Measurements from ENCODE around the gene FXYD2. TPM values are rescaled to one million over a fixed set of nuclear protein-coding genes. Genes with fewer than 3 reads are reported as not detected.

The FXYD2 gene
- total and polyA plus RNA-seq, 2 donors (not counting 1 experiment from before 2014, with no cell fraction given) = 0.18 to 0.33 TPM

GRCh38 chr11:117790279-117790678 lies 34.3 kb downstream of the FXYD2 start:
- H3K27me3 ChIP-seq (ENCODE audit: control insufficient read depth, insufficient read depth, low read length) = no peaks in the 10 kb centered on the region
- no peaks in the 10 kb centered on the region for H3K4me1 ChIP-seq (ENCODE audit: control insufficient read depth, extremely low read depth, insufficient read depth, low read length)
- DNase-seq (ENCODE audit: low read depth in 2 of 2) = no peak
- H4K20me1 ChIP-seq (ENCODE audit: control insufficient read depth, extremely low read depth, insufficient read depth, low read length) = no peaks in the 10 kb centered on the region
- H2AFZ ChIP-seq (ENCODE audit: low read length) = no peak overlapping the region
- H3K79me2 ChIP-seq (ENCODE audit: control insufficient read depth, insufficient read depth, low read length) = no peaks in the 10 kb centered on the region
- no peak overlapping the region for H3K4me3 ChIP-seq (replicated peaks in 1 of 4; ENCODE audit: control extremely low read depth in 1 of 4, insufficient read depth in 1 of 4, low read depth in 3 of 4, low read length in 4 of 4)
- no peaks in the 10 kb centered on the region for H3K36me3 ChIP-seq (ENCODE audit: control insufficient read depth, insufficient read depth, low read length)
- no peak overlapping the region for H3K9ac ChIP-seq (ENCODE audit: insufficient read depth, low read length)
- no peaks in the 10 kb centered on the region for H3K9me3 ChIP-seq (ENCODE audit: control insufficient read depth, insufficient read depth, low read depth, low read length)
- no peak overlapping the region for H3K4me2 ChIP-seq (ENCODE audit: extremely low read depth, insufficient read depth, low read length)
- no peak for TF ChIP-seq EZH2 (IDR thresholded peaks at IDR 0.05; ENCODE audit: low read length, missing control alignments)
- TF ChIP-seq CTCF (conservative IDR thresholded peaks at IDR 0.05 in 1 of 2, IDR thresholded peaks at IDR 0.05 in 1 of 2; ENCODE audit: low read depth in 1 of 2, low read length in 2 of 2) = no peak
- no peak overlapping the region for H3K27ac ChIP-seq (ENCODE audit: insufficient read depth, low read length)

DNA sequence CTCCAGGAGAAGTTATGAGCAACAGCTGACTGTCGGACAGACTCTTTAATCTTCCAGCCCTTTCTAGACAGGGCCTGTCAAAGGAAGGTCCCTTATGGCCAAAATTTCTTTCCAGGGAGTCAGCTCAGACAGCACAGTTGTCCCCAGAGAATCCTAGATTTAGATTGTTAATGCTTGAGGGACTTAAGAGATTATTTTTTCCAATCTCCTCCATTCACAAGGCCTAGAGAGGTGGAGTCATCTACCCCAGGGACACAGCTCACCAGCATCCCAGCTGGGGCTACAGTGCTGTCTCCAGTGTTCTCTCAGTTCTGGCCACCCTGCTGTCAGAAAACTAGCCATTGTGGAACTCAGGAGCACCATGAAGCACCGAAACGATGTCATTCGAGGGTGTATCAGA lies 35.3 kb downstream of the FXYD2 start:
- H3K79me2 ChIP-seq (ENCODE audit: control insufficient read depth, insufficient read depth, low read length) = no peaks in the 10 kb centered on the region
- no peak overlapping the region for H2AFZ ChIP-seq (ENCODE audit: low read length)
- TF ChIP-seq EZH2 (IDR thresholded peaks at IDR 0.05; ENCODE audit: low read length, missing control alignments) (no peak), CTCF (conservative IDR thresholded peaks at IDR 0.05 in 1 of 2, IDR thresholded peaks at IDR 0.05 in 1 of 2; ENCODE audit: low read depth in 1 of 2, low read length in 2 of 2) (no peak)
- no peak overlapping the region for H3K9ac ChIP-seq (ENCODE audit: insufficient read depth, low read length)
- H3K36me3 ChIP-seq (ENCODE audit: control insufficient read depth, insufficient read depth, low read length) = no peaks in the 10 kb centered on the region
- no peaks in the 10 kb centered on the region for H3K9me3 ChIP-seq (ENCODE audit: control insufficient read depth, insufficient read depth, low read depth, low read length)
- DNase-seq (ENCODE audit: low read depth in 2 of 2) = no peak
- no peaks in the 10 kb centered on the region for H3K27me3 ChIP-seq (ENCODE audit: control insufficient read depth, insufficient read depth, low read length)
- no peak overlapping the region for H3K4me2 ChIP-seq (ENCODE audit: extremely low read depth, insufficient read depth, low read length)
- H3K27ac ChIP-seq (ENCODE audit: insufficient read depth, low read length) = no peak overlapping the region
- no peak overlapping the region for H3K4me3 ChIP-seq (replicated peaks in 1 of 4; ENCODE audit: control extremely low read depth in 1 of 4, insufficient read depth in 1 of 4, low read depth in 3 of 4, low read length in 4 of 4)
- no peaks in the 10 kb centered on the region for H3K4me1 ChIP-seq (ENCODE audit: control insufficient read depth, extremely low read depth, insufficient read depth, low read length)
- H4K20me1 ChIP-seq (ENCODE audit: control insufficient read depth, extremely low read depth, insufficient read depth, low read length) = no peaks in the 10 kb centered on the region

- Histone ChIP-seq H3K27ac (ENCODE audit: insufficient read depth, low read length) (no peak overlapping the region), H3K27me3 (ENCODE audit: control insufficient read depth, insufficient read depth, low read length) (no peaks in the 10 kb centered on the region), H2AFZ (ENCODE audit: low read length) (no peak overlapping the region), H3K9ac (ENCODE audit: insufficient read depth, low read length) (no peak overlapping the region), H3K4me1 (ENCODE audit: control insufficient read depth, extremely low read depth, insufficient read depth, low read length) (no peaks in the 10 kb centered on the region), H3K36me3 (ENCODE audit: control insufficient read depth, insufficient read depth, low read length) (no peaks in the 10 kb centered on the region), H3K4me2 (ENCODE audit: extremely low read depth, insufficient read depth, low read length) (no peak overlapping the region), H4K20me1 (ENCODE audit: control insufficient read depth, extremely low read depth, insufficient read depth, low read length) (no peaks in the 10 kb centered on the region), H3K79me2 (ENCODE audit: control insufficient read depth, insufficient read depth, low read length) (no peaks in the 10 kb centered on the region), H3K4me3 (replicated peaks in 1 of 4; ENCODE audit: control extremely low read depth in 1 of 4, insufficient read depth in 1 of 4, low read depth in 3 of 4, low read length in 4 of 4) (no peak overlapping the region), H3K9me3 (ENCODE audit: control insufficient read depth, insufficient read depth, low read depth, low read length) (no peaks in the 10 kb centered on the region)
- TF ChIP-seq CTCF (conservative IDR thresholded peaks at IDR 0.05 in 1 of 2, IDR thresholded peaks at IDR 0.05 in 1 of 2; ENCODE audit: low read depth in 1 of 2, low read length in 2 of 2) (no peak), EZH2 (IDR thresholded peaks at IDR 0.05; ENCODE audit: low read length, missing control alignments) (no peak)
- DNase-seq (ENCODE audit: low read depth in 2 of 2) = no peak
These were observed 38.2 kb downstream of the FXYD2 start for GRCh38 chr11:117786135-117786870.
